Fibroblast of skin of scalp (primary cell): ENCODE data around the gene TRIO.
"Not testable (repeated sequence)": the region's sequence is repeated elsewhere in the genome, so short reads cannot be mapped to it uniquely, and the experiment has no call there.

Experiments used
- DNase-seq: peaks from one replicate; pipeline ENCODE4 v3.0.0-alpha.2; 2013

Gene TRIO

GRCh38 chr5:14362491-14362890 is 219.3 kb downstream of the TRIO start:
- peak; percentile 50 for DNase-seq

- DNase-seq, result peak; percentile 16
Measured at GRCh38 chr5:14364096-14364495, 221.0 kb downstream of the TRIO start.

GRCh38 chr5:14364576-14365472 is 221.7 kb downstream of the TRIO start:
- no peak for DNase-seq

DNA sequence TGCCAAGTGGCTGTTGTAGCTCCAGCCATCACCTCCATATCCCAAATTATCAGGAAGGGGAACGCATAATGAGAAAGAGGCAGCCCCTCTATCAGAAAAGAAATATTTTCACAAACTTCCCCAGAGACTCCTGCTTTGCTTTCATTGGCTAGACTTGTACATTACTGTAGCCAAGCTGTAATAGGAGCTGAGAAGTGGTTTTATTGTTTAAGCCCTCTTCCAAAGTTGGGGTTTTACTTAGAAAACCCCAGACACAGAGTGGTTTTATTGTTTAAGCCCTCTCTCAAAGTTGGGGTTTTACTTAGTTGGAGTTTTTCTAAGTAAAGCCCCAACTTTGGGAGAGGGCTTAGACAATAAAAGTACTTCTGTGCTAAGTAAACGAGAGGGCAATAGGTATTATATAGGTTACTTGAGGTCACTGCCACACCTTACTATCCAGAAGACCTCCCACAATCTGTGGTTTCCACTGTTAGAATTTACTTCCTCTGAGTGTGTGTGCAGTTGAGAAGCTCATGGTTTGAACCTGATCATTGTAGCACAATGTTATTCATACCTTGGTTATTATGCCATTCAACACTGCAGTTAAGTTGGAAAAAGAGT is 222.8 kb downstream of the TRIO start:
- no peak for DNase-seq

- DNase-seq, result no peak
Measured at GRCh38 chr5:14366763-14367162, 223.6 kb downstream of the TRIO start.

DNA sequence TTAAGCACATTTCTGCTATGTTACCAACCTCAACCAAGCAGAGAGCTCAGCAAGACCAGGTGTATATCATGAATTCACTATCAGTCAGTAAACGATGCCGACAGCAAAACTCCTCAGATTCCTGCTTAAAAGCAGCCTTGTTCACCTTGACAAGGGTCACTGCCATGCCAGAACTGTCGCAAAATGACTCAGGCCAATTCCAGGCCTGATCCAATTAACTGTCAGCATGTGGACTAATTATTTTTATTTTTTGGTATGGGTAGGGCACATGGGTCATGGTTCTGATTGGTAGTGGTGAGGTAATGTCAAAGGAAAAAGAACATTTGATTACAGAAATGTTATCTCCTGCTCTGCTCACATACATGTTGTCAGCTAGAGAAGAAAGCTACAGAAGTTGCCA is 224.2 kb downstream of the TRIO start:
- no peak for DNase-seq

DNA sequence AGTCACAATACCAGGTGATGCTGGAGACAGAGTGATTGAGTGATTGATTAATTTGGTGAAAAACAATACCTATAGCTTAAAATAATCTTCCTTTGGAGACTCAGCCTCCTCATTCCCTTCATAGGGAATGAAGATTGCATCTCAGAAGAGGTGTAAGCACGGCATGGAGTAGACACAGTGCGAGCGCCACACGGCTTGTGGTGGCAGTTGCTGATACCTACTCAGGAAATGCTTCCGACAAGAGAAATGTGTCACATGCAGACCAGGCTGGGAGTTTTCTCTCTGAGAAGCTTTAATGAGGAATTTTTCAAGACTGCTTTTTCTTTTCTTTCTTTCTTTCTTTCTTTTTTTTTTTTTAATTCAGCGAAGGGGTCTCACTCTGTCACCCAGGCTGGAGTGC is 226.6 kb downstream of the TRIO start:
- DNase-seq, result no peak

DNA sequence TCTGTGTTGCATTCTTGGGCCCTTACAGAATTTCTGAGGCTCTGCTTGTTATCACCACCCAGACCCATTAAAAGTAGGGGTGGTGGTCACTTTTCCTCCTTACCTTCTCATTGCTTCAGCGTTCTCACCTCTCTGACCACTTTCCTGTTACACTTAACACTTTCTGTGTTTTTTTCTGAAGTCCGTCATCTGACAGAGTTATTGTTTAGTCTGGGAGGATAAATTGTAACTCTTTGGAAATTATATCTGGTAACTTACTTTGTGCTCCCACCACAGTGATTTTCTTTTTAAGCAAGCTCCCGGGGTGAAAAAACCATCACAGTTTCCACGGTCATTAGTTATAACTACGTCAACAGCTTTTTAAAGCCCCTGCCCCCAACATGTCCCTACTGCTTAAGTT is 227.2 kb downstream of the TRIO start:
- no peak for DNase-seq

- no peak for DNase-seq
Measured at GRCh38 chr5:14373685-14374084, 230.5 kb downstream of the TRIO start.

GRCh38 chr5:14374100-14374499 is 231.0 kb downstream of the TRIO start:
- no peak for DNase-seq

DNA sequence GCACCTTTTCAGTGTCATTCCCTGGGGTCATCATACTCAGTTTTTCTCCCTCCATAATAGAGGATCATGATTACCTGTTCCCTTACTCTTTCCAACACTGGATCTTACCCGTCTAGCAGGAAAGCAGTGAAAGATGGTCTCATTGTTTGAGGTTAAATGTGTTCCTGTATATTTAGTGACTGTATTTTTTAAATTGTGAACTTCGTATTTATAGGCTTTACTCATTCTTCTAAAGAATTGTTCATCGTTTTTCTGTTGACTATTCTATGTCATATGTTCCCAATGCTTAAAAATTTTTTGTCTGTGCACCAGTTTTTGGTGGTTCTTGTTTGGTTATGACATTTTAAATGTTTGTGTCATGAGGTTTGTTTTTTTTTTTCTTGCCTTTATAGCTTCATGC is 233.6 kb downstream of the TRIO start:
- DNase-seq, result no peak

DNA sequence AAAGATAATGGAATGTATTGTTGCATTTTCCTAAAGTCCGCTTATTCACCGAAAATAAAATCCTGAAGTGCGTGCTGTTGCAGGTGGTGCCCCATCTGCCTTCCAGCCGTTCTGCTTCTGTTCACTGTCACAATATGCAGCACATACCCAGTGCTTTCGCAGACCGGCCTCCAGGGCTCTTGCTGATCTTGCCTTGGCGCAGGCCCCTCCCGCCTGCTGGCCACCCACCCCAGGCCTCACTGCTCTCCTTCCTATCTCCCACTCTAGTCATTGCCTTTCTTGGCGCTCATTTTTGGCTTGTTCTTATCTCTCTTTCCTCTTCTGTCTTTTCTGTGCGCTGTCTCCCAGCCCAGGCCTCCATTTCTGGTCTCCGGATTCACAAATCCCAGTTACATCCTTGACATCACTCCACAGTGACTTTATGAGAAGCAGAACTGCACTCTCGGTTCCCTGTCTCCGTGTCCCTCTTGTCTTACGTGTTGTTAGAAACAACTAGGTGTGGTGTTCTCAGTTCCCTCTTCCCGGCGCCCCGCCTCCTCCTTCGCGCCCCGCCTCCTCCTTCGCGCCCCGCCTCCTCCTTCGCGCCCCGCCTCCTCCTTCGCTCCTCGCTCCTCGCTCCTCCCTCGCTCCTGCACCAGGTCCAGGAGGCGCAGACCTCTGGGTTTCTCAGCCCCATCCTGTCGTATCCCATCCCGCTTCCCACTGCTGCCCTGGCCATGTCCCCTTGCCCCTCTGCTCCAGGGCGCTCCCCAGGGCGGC is 236.8 kb downstream of the TRIO start:
- no peak for DNase-seq

DNA sequence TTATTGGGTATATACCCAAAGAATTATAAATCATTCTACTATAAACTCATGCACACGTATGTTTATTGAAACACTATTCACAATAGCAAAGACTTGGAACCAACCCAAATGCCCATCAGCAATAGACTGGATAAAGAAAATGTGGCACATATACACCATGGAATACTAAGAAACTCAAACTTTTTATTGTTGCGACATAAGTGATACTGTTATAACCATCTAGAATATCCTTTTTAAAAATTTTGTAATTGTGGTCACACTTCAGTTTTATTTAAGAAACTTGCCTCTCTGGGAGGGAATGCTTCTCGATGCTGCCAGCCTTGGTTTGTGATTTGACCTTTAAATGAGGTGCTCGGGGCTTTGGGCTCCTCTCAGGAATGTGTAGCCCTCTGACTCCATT is 237.6 kb downstream of the TRIO start:
- DNase-seq, result no peak

- DNase-seq, result no peak
Measured at GRCh38 chr5:14382640-14383039, 239.5 kb downstream of the TRIO start.

- no peak for DNase-seq
Measured at GRCh38 chr5:14383923-14384322, 240.8 kb downstream of the TRIO start.

- DNase-seq, result no peak
Measured at GRCh38 chr5:14385019-14385418, 241.9 kb downstream of the TRIO start.

GRCh38 chr5:14386884-14387624 is 243.9 kb downstream of the TRIO start:
- no peak for DNase-seq

- DNase-seq, result no peak
Measured at GRCh38 chr5:14388741-14389140, 245.6 kb downstream of the TRIO start.

GRCh38 chr5:14392552-14392951 is 249.4 kb downstream of the TRIO start:
- DNase-seq, result not testable (repeated sequence)

GRCh38 chr5:14394365-14394764 is 251.2 kb downstream of the TRIO start:
- no peak for DNase-seq

- no peak for DNase-seq
Measured at GRCh38 chr5:14395411-14395810, 252.3 kb downstream of the TRIO start.

DNA sequence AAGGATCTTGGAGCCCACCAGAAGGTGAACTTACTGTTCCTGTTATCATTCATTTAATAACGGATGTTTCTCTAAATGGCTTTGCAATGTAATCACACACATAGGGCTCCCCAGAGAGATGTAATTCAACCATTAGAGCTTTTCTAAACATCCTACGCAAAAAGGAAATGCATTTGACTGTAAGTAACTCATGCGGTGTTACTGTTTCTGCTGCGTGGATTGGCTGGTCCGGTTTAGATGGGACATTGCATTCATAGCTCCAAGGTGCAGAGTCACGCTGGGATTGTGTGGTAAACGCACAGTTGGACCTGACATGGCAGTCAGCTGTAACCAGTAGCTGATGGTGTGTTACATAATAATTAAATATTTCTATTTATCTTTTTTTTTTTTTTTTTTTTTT is 252.9 kb downstream of the TRIO start:
- DNase-seq, result no peak

DNA sequence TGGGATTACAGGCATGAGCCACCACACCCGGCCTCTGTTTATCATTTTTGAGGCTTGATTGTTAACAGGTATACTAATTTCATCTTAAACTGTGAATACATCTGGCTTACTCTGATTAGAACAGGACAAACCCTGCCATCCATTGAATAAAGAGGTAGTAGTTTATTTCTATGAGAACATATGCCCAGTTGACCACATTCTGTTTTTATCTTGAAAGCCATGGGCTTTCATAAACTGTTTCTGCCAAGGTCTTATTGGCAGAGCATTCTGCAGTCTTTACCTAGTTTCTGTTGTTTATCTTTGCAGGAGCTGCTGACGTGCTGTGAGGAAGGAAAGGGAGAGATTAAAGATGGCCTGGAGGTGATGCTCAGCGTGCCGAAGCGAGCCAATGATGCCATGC is 253.6 kb downstream of the TRIO start:
- no peak for DNase-seq
